HEK293 (cell line): ENCODE results near the gene IFIH1.

Experiments
- GLI2 ChIP-seq: fragments of 450-650 bp; formaldehyde crosslinking; IDR thresholded peaks from 2 replicates; pipeline ENCODE4; 2017; ENCODE audit warnings: missing biosample characterization, missing genetic modification characterization, low read depth, borderline replicate concordance
- KLF10 ChIP-seq: fragments of 450-650 bp; IDR thresholded peaks from 2 replicates; pipeline ENCODE4 v1.5.1; 2018; ENCODE audit warnings: missing biosample characterization, mild to moderate bottlenecking, missing genetic modification characterization
- MYNN ChIP-seq: fragments of 450-650 bp; formaldehyde crosslinking; IDR thresholded peaks from 2 replicates; pipeline ENCODE4 v1.5.1; 2016; ENCODE audit warnings: missing biosample characterization, missing genetic modification characterization, borderline replicate concordance
- REPIN1 ChIP-seq: fragments of 450-650 bp; formaldehyde crosslinking; IDR thresholded peaks from 2 replicates; pipeline ENCODE4 v1.5.1; 2017; ENCODE audit warnings: missing biosample characterization, missing genetic modification characterization, low read depth
- SP7 ChIP-seq: fragments of 450-650 bp; formaldehyde crosslinking; IDR thresholded peaks from 2 replicates; pipeline ENCODE4 v1.5.1; 2016; ENCODE audit warnings: missing biosample characterization, missing genetic modification characterization
- TCF7L2 ChIP-seq: IDR thresholded peaks from 2 replicates; pipeline ENCODE4 v1.6.1; 2011; ENCODE audit warnings: low read depth, mild to moderate bottlenecking, inconsistent platforms, low read length, moderate library complexity, borderline replicate concordance
- ZBTB10 ChIP-seq: fragments of 450-650 bp; formaldehyde crosslinking; IDR thresholded peaks from 2 replicates; pipeline ENCODE4 v1.5.1; 2016; ENCODE audit warnings: missing biosample characterization, missing genetic modification characterization
- ZFHX2 ChIP-seq: fragments of 450-650 bp; formaldehyde crosslinking; conservative IDR thresholded peaks from 2 replicates; pipeline ENCODE4 v1.5.1; 2016; ENCODE audit warnings: missing biosample characterization, missing genetic modification characterization
- ZFP41 ChIP-seq: fragments of 450-650 bp; formaldehyde crosslinking; IDR thresholded peaks from 2 replicates; pipeline ENCODE4 v1.5.1; 2016; ENCODE audit warnings: missing biosample characterization, missing genetic modification characterization, borderline replicate concordance
- ZNF132 ChIP-seq: fragments of 450-650 bp; formaldehyde crosslinking; IDR thresholded peaks from 2 replicates; pipeline ENCODE4 v1.5.1; 2017; ENCODE audit warnings: missing biosample characterization, missing genetic modification characterization, borderline replicate concordance
- ZNF16 ChIP-seq: fragments of 450-650 bp; formaldehyde crosslinking; IDR thresholded peaks from 2 replicates; pipeline ENCODE4 v1.5.1; 2016; ENCODE audit warnings: low read depth, missing biosample characterization, missing genetic modification characterization
- ZNF354C ChIP-seq: fragments of 450-650 bp; formaldehyde crosslinking; IDR thresholded peaks from 2 replicates; pipeline ENCODE4 v1.5.1; 2016; ENCODE audit warnings: missing biosample characterization, missing genetic modification characterization, low read depth, borderline replicate concordance
- ZNF433 ChIP-seq: fragments of 450-650 bp; formaldehyde crosslinking; IDR thresholded peaks from 2 replicates; pipeline ENCODE4 v1.5.1; 2016; ENCODE audit warnings: missing biosample characterization, missing genetic modification characterization, low read depth
- ZNF488 ChIP-seq: fragments of 450-650 bp; formaldehyde crosslinking; IDR thresholded peaks from 2 replicates; pipeline ENCODE4 v1.5.1; 2016; ENCODE audit warnings: missing biosample characterization, missing genetic modification characterization
- ZNF654 ChIP-seq: fragments of 450-650 bp; formaldehyde crosslinking; IDR thresholded peaks from 2 replicates; pipeline ENCODE4 v1.5.1; 2016; ENCODE audit warnings: low read depth, missing biosample characterization, missing genetic modification characterization
- ZNF658 ChIP-seq: fragments of 450-650 bp; formaldehyde crosslinking; IDR thresholded peaks from 2 replicates; pipeline ENCODE4; 2016; ENCODE audit warnings: missing biosample characterization, missing genetic modification characterization
- ZNF677 ChIP-seq: fragments of 450-650 bp; IDR thresholded peaks from 2 replicates; pipeline ENCODE4 v1.5.0; 2018; ENCODE audit warnings: missing biosample characterization, mild to moderate bottlenecking, missing genetic modification characterization, moderate library complexity
- ZNF701 ChIP-seq: fragments of 450-650 bp; formaldehyde crosslinking; IDR thresholded peaks from 2 replicates; pipeline ENCODE4 v1.5.1; 2016; ENCODE audit warnings: missing biosample characterization, missing genetic modification characterization
- ZNF76 ChIP-seq: fragments of 450-650 bp; formaldehyde crosslinking; IDR thresholded peaks from 2 replicates; pipeline ENCODE4; 2016; ENCODE audit warnings: low read depth, missing biosample characterization, missing genetic modification characterization, borderline replicate concordance
- ZNF768 ChIP-seq: fragments of 450-650 bp; formaldehyde crosslinking; IDR thresholded peaks from 2 replicates; pipeline ENCODE4 v1.5.1; 2018; ENCODE audit warnings: missing biosample characterization, mild to moderate bottlenecking, missing genetic modification characterization
- ZNF792 ChIP-seq: fragments of 450-650 bp; formaldehyde crosslinking; IDR thresholded peaks from 2 replicates; pipeline ENCODE4 v1.5.1; 2016; ENCODE audit warnings: missing biosample characterization, missing genetic modification characterization
- ZSCAN18 ChIP-seq: fragments of 450-650 bp; formaldehyde crosslinking; IDR thresholded peaks from 2 replicates; pipeline ENCODE4 v1.5.1; 2016; ENCODE audit warnings: missing biosample characterization, missing genetic modification characterization
- ZXDB ChIP-seq: fragments of 450-650 bp; formaldehyde crosslinking; IDR thresholded peaks from 2 replicates; pipeline ENCODE4 v1.5.1; 2016; ENCODE audit warnings: missing biosample characterization, missing genetic modification characterization
- TF ChIP-seq, protein P1 (sequence below): fragments of 450-650 bp; formaldehyde crosslinking; IDR thresholded peaks from 2 replicates; pipeline ENCODE4 v1.5.1; 2016; ENCODE audit warnings: missing biosample characterization, missing genetic modification characterization, low read depth

The IFIH1 gene

DNA sequence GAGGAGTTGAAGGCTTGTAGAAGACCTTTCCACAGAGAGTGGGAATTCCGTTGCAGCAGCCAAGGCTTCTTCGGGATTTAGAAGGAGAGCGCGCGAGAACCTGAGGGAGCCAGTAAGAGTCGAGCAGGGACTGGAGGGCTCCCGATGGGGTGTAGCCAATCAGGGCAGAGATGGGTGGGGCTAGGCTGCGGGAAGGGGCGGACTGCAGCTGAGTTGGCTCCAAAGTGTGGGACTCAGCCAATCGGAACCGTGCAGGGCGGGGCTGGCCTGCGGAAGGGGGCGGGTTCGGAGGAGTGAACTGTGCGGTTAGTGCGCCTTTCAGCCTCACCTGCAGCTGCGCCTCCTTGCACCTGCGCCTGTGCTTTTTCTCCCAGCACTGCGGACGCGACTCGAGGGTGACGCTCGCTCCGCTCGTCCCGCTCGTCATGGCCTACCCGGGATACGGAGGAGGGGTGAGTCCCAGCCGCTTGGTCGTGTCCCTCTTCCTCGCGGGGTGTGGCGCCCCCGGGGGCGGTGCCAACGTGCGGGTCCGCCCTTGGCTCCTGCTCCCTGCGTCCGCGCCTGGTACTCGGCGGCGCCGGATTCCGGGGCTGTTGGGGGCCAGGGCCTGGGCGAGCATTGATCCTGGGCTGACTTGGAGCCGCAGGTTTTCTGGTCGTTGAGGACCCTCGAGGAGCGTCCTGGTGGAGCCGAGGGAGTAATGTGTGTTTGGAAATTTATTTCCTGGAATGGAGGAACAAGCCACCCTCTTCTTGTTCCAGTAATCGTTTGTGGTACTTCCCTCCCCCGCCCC lies 25.5 kb upstream of the IFIH1 start, which contains the start of gene GCA (continued):
- TF ChIP-seq ZNF768 (tag by site-specific recombination) = no peak
- TF ChIP-seq REPIN1 = 0 out of 2 replicates have a peak, but pooled peaks have one; percentile 33
- peak; percentile 66 for TF ChIP-seq ZXDB
- no peak for TF ChIP-seq ZNF677
- no peak; the same call in 1 of the 2 replicates for TF ChIP-seq ZFHX2
- no peak for TF ChIP-seq ZNF701
- TF ChIP-seq ZNF354C (tag by site-specific recombination) = no peak
- TF ChIP-seq ZNF654 = no peak
- no peak for TF ChIP-seq ZNF132
- TF ChIP-seq ZSCAN18 (tag by site-specific recombination) = no peak
- TF ChIP-seq ZBTB10 (tag by site-specific recombination) = no peak
- TF ChIP-seq KLF10 (tag by site-specific recombination) = peak; percentile 35; the same call in 1 of the 2 replicates
- no peak for TF ChIP-seq ZNF16 (tag by site-specific recombination)
- TF ChIP-seq ZNF433 (tag by site-specific recombination) = no peak
- TF ChIP-seq ZFP41 (tag by site-specific recombination) = no peak
- TF ChIP-seq ZNF76 = peak; percentile 35; the same call in 1 of the 2 replicates
- no peak for TF ChIP-seq ZNF792
- TF ChIP-seq ZNF658 = no peak
- no peak for TF ChIP-seq TCF7L2
- no peak for TF ChIP-seq GLI2 (tag by site-specific recombination)
- TF ChIP-seq MYNN (tag by site-specific recombination) = no peak
- TF ChIP-seq, protein P1, sequence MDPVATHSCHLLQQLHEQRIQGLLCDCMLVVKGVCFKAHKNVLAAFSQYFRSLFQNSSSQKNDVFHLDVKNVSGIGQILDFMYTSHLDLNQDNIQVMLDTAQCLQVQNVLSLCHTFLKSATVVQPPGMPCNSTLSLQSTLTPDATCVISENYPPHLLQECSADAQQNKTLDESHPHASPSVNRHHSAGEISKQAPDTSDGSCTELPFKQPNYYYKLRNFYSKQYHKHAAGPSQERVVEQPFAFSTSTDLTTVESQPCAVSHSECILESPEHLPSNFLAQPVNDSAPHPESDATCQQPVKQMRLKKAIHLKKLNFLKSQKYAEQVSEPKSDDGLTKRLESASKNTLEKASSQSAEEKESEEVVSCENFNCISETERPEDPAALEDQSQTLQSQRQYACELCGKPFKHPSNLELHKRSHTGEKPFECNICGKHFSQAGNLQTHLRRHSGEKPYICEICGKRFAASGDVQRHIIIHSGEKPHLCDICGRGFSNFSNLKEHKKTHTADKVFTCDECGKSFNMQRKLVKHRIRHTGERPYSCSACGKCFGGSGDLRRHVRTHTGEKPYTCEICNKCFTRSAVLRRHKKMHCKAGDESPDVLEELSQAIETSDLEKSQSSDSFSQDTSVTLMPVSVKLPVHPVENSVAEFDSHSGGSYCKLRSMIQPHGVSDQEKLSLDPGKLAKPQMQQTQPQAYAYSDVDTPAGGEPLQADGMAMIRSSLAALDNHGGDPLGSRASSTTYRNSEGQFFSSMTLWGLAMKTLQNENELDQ (tag by site-specific recombination) = no peak
- peak; percentile 45; the same call in 1 of the 2 replicates for TF ChIP-seq SP7 (tag by site-specific recombination)
- no peak for TF ChIP-seq ZNF488
